NCI-H2107 treated with DMSO at 0.1 percent for 48 hours (cell line): Measurements from ENCODE around the gene MPC1.

Experiments used
- DNase-seq: peaks from one replicate; lab custom pipeline; 2025; ENCODE audit not compliant: unreplicated experiment; lab: John Stamatoyannopoulos, UW

MPC1 gene

GRCh38 chr6:166318649-166319600 lies 63.8 kb downstream of the MPC1 start:
- no peak for DNase-seq

GRCh38 chr6:166318227-166318626 lies 64.5 kb downstream of the MPC1 start:
- DNase-seq = no peak

- DNase-seq = no peak
Observed at GRCh38 chr6:166317261-166318212, 65.2 kb downstream of the MPC1 start.

- no peak for DNase-seq
Observed at GRCh38 chr6:166315436-166315835, 67.3 kb downstream of the MPC1 start.
